Neural progenitor cell (in vitro differentiated cells): Measurements from ENCODE around the gene IGF2BP1.

Experiments used
- EZH2 ChIP-seq: fragments of 200-600 bp; sonication (generic); IDR thresholded peaks from 2 replicates; pipeline ENCODE4 v1.6.1; 2017; ENCODE audit warnings: antibody characterized with exemption, mild to moderate bottlenecking, moderate library complexity
- EZH2phosphoT487 ChIP-seq: fragments of 200-600 bp; sonication (generic); IDR thresholded peaks from 2 replicates; pipeline ENCODE4 v1.6.1; 2017; ENCODE audit warnings: antibody characterized with exemption
- TF ChIP-seq, protein P1 (sequence below): fragments of 200-600 bp; sonication (generic); IDR thresholded peaks from 2 replicates; pipeline ENCODE4 v1.5.1; 2017; ENCODE audit warnings: antibody characterized with exemption, mild to moderate bottlenecking

DNA sequence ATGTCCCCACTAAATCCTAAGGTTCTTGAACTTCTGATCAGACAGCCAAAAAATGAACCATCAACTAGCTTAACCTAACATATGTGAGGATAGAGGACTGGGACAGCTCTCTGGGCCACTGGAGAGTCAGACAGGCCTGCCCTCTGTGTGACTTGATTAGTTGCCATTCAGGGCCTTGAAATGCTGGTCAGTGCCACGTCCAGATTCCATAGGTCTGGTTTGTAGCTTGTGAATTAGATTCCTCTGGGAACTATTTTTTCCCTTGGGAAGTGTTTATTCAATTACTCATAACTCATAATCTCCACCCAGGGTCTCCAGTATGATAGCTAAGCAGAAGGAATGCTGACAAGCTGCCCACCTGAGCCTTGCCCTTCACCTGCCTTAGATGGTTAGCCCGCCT lies 48.2 kb downstream of the IGF2BP1 start:
- TF ChIP-seq, protein P1, sequence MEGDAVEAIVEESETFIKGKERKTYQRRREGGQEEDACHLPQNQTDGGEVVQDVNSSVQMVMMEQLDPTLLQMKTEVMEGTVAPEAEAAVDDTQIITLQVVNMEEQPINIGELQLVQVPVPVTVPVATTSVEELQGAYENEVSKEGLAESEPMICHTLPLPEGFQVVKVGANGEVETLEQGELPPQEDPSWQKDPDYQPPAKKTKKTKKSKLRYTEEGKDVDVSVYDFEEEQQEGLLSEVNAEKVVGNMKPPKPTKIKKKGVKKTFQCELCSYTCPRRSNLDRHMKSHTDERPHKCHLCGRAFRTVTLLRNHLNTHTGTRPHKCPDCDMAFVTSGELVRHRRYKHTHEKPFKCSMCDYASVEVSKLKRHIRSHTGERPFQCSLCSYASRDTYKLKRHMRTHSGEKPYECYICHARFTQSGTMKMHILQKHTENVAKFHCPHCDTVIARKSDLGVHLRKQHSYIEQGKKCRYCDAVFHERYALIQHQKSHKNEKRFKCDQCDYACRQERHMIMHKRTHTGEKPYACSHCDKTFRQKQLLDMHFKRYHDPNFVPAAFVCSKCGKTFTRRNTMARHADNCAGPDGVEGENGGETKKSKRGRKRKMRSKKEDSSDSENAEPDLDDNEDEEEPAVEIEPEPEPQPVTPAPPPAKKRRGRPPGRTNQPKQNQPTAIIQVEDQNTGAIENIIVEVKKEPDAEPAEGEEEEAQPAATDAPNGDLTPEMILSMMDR: no peak
- TF ChIP-seq EZH2phosphoT487 (no peak), EZH2 (no peak)
